ENCODE measurements around the gene ITGA8.
A peak's percentile ranks its signal among the peaks of the same experiment; 100 is the strongest.
"Not testable (repeated sequence)": the region's sequence is repeated elsewhere in the genome, so short reads cannot be mapped to it uniquely, and the experiment has no call there.

The ITGA8 gene

GRCh38 chr10:15567952-15568351 lies 151.8 kb downstream of the ITGA8 start:
- CTCF ChIA-PET = no interaction called here
- WGBS (ENCODE audit: insufficient coverage) = no CpG with 5 or more reads among the region's 1 CpG
- Histone ChIP-seq H3K4me1 (ENCODE audit: control extremely low read depth in 1 of 4, control insufficient read depth in 4 of 4, insufficient read depth in 4 of 4, low read length in 3 of 4) (no peaks in the 10 kb centered on the region), H3K36me3 (ENCODE audit: control insufficient read depth in 4 of 4, insufficient read depth in 4 of 4, low read length in 3 of 4) (no peaks in the 10 kb centered on the region), H3K27ac (ENCODE audit: insufficient read depth in 1 of 2, low read depth in 1 of 2, low read length in 2 of 2, poor library complexity in 1 of 2, severe bottlenecking in 2 of 2) (no peak overlapping the region), H3K9me3 (ENCODE audit: control extremely low read depth in 1 of 5, control insufficient read depth in 4 of 5, insufficient read depth in 2 of 5, low read depth in 1 of 5, low read length in 4 of 5) (no peaks in the 10 kb centered on the region), H3K4me3 (ENCODE audit: control insufficient read depth in 1 of 7, extremely low read depth in 1 of 7, insufficient read depth in 4 of 7, low read depth in 2 of 7, low read length in 6 of 7) (no peak overlapping the region), H3K27me3 (replicated peaks in 2 of 5; ENCODE audit: control insufficient read depth in 4 of 5, insufficient read depth in 5 of 5, low read length in 4 of 5) (peaks cover 0 to 2% (median 0%) of the 10 kb centered on the region in 5 experiments)
- POLR2A ChIA-PET = no interaction called here
- no peak for DNase-seq

DNA sequence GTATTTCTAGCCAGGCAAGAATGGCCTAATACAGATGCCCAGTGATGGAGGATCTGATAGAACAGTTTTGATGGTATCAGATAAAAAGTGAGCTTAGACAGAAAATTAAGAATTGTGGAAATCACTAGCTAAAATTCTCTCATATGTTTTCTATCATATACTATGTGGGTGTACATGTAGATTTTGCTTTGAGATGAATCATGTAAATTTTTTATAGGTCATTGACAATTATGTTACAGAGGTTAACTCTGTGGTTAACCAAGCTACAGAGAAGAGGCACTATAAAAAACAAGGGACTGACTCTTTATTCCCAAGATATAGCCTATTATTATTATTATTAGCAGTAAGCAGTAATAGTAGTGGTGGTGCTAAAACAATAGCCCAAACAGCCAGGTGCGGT lies 156.5 kb downstream of the ITGA8 start:
- Histone ChIP-seq H3K4me3 (ENCODE audit: control insufficient read depth in 1 of 7, extremely low read depth in 1 of 7, insufficient read depth in 4 of 7, low read depth in 2 of 7, low read length in 6 of 7) (no peak overlapping the region), H3K36me3 (ENCODE audit: control insufficient read depth in 4 of 4, insufficient read depth in 4 of 4, low read length in 3 of 4) (no peaks in the 10 kb centered on the region), H3K9me3 (ENCODE audit: control extremely low read depth in 1 of 5, control insufficient read depth in 4 of 5, insufficient read depth in 2 of 5, low read depth in 1 of 5, low read length in 4 of 5) (no peaks in the 10 kb centered on the region), H3K27me3 (replicated peaks in 2 of 5; ENCODE audit: control insufficient read depth in 4 of 5, insufficient read depth in 5 of 5, low read length in 4 of 5) (no peaks in the 10 kb centered on the region), H3K4me1 (ENCODE audit: control extremely low read depth in 1 of 4, control insufficient read depth in 4 of 4, insufficient read depth in 4 of 4, low read length in 3 of 4) (no peaks in the 10 kb centered on the region), H3K27ac (ENCODE audit: insufficient read depth in 1 of 2, low read depth in 1 of 2, low read length in 2 of 2, poor library complexity in 1 of 2, severe bottlenecking in 2 of 2) (no peak overlapping the region)
- ChIA-PET POLR2A (no interaction called here), CTCF (no interaction called here)
- no peak for DNase-seq
- WGBS (ENCODE audit: insufficient coverage) = no CpG with 5 or more reads among the region's 1 CpG

DNA sequence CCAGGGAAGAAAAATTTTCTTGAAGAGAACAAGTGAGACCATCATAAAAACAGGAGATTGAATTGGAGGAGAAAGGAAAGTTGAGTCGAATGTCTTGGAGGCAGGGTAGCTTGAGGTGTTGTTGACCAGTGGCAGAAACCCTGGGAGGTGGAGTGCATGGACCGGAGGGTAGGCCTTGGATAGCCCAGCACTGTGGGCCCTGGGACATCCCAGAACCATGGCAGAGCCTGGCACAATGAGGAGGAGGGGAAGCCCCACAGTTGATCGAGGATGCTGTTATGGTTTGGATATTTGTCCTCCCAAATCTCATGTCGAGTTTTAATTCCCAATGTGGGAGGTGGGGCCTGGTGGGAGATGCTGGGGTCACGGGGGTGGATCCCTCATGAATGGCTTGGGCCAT lies 157.1 kb downstream of the ITGA8 start:
- Histone ChIP-seq H3K27me3 (replicated peaks in 2 of 5; ENCODE audit: control insufficient read depth in 4 of 5, insufficient read depth in 5 of 5, low read length in 4 of 5) (no peaks in the 10 kb centered on the region), H3K9me3 (ENCODE audit: control extremely low read depth in 1 of 5, control insufficient read depth in 4 of 5, insufficient read depth in 2 of 5, low read depth in 1 of 5, low read length in 4 of 5) (no peaks in the 10 kb centered on the region), H3K27ac (ENCODE audit: insufficient read depth in 1 of 2, low read depth in 1 of 2, low read length in 2 of 2, poor library complexity in 1 of 2, severe bottlenecking in 2 of 2) (no peak overlapping the region), H3K4me3 (ENCODE audit: control insufficient read depth in 1 of 7, extremely low read depth in 1 of 7, insufficient read depth in 4 of 7, low read depth in 2 of 7, low read length in 6 of 7) (no peak overlapping the region), H3K4me1 (ENCODE audit: control extremely low read depth in 1 of 4, control insufficient read depth in 4 of 4, insufficient read depth in 4 of 4, low read length in 3 of 4) (no peaks in the 10 kb centered on the region), H3K36me3 (ENCODE audit: control insufficient read depth in 4 of 4, insufficient read depth in 4 of 4, low read length in 3 of 4) (no peaks in the 10 kb centered on the region)
- ChIA-PET CTCF (no interaction called here), POLR2A (no interaction called here)
- no peak for DNase-seq
- WGBS (ENCODE audit: insufficient coverage) = 96% methylated on average over 4 of the region's 5 CpGs

DNA sequence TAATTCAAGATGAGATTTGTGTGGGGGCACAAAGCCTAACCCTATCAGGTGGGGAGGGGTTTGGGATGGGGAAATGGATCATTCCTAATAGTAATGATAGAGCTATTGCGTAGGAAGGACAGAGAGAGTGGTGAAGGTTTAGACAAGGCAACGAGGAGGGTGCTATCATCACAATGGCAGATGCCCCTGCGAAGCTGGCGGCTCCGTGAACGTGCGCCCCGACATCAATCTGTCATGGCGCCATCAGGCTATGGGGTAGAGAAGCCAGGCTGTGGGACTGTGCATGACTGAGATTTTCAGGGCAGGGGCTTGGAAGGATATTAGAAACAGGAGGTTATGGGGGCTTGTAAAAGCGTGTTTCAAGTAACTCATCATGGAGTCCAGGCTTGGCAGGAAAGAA lies 157.6 kb downstream of the ITGA8 start:
- ChIA-PET POLR2A (no interaction called here), CTCF (no interaction called here)
- no peaks in the 10 kb centered on the region for H3K36me3 ChIP-seq (ENCODE audit: control insufficient read depth in 4 of 4, insufficient read depth in 4 of 4, low read length in 3 of 4)
- 88% methylated on average over 10 of the region's 10 CpGs for WGBS (ENCODE audit: insufficient coverage)
- no peaks in the 10 kb centered on the region for H3K4me1 ChIP-seq (ENCODE audit: control extremely low read depth in 1 of 4, control insufficient read depth in 4 of 4, insufficient read depth in 4 of 4, low read length in 3 of 4)
- no peaks in the 10 kb centered on the region for H3K27me3 ChIP-seq (replicated peaks in 2 of 5; ENCODE audit: control insufficient read depth in 4 of 5, insufficient read depth in 5 of 5, low read length in 4 of 5)
- H3K9me3 ChIP-seq (ENCODE audit: control extremely low read depth in 1 of 5, control insufficient read depth in 4 of 5, insufficient read depth in 2 of 5, low read depth in 1 of 5, low read length in 4 of 5) = no peaks in the 10 kb centered on the region
- no peak overlapping the region for H3K27ac ChIP-seq (ENCODE audit: insufficient read depth in 1 of 2, low read depth in 1 of 2, low read length in 2 of 2, poor library complexity in 1 of 2, severe bottlenecking in 2 of 2)
- H3K4me3 ChIP-seq (ENCODE audit: control insufficient read depth in 1 of 7, extremely low read depth in 1 of 7, insufficient read depth in 4 of 7, low read depth in 2 of 7, low read length in 6 of 7) = no peak overlapping the region
- no peak for DNase-seq

GRCh38 chr10:15558136-15558535 lies 161.6 kb downstream of the ITGA8 start:
- Histone ChIP-seq H3K27me3 (replicated peaks in 2 of 5; ENCODE audit: control insufficient read depth in 4 of 5, insufficient read depth in 5 of 5, low read length in 4 of 5) (peaks cover 0 to 2% (median 0%) of the 10 kb centered on the region in 5 experiments), H3K4me3 (ENCODE audit: control insufficient read depth in 1 of 7, extremely low read depth in 1 of 7, insufficient read depth in 4 of 7, low read depth in 2 of 7, low read length in 6 of 7) (no peak overlapping the region), H3K36me3 (ENCODE audit: control insufficient read depth in 4 of 4, insufficient read depth in 4 of 4, low read length in 3 of 4) (no peaks in the 10 kb centered on the region), H3K9me3 (ENCODE audit: control extremely low read depth in 1 of 5, control insufficient read depth in 4 of 5, insufficient read depth in 2 of 5, low read depth in 1 of 5, low read length in 4 of 5) (no peaks in the 10 kb centered on the region), H3K27ac (ENCODE audit: insufficient read depth in 1 of 2, low read depth in 1 of 2, low read length in 2 of 2, poor library complexity in 1 of 2, severe bottlenecking in 2 of 2) (no peak overlapping the region), H3K4me1 (ENCODE audit: control extremely low read depth in 1 of 4, control insufficient read depth in 4 of 4, insufficient read depth in 4 of 4, low read length in 3 of 4) (no peaks in the 10 kb centered on the region)
- no peak for DNase-seq
- ChIA-PET CTCF (no interaction called here), POLR2A (no interaction called here)
- WGBS (ENCODE audit: insufficient coverage) = 100% methylated on average over 2 of the region's 5 CpGs

- H3K4me3 ChIP-seq (ENCODE audit: control insufficient read depth in 1 of 7, extremely low read depth in 1 of 7, insufficient read depth in 4 of 7, low read depth in 2 of 7, low read length in 6 of 7); H3K9me3 ChIP-seq (ENCODE audit: control extremely low read depth in 1 of 5, control insufficient read depth in 4 of 5, insufficient read depth in 2 of 5, low read depth in 1 of 5, low read length in 4 of 5); H3K36me3 ChIP-seq (ENCODE audit: control insufficient read depth in 4 of 4, insufficient read depth in 4 of 4, low read length in 3 of 4); H3K4me1 ChIP-seq (ENCODE audit: control extremely low read depth in 1 of 4, control insufficient read depth in 4 of 4, insufficient read depth in 4 of 4, low read length in 3 of 4); H3K27me3 ChIP-seq (replicated peaks in 2 of 5; ENCODE audit: control insufficient read depth in 4 of 5, insufficient read depth in 5 of 5, low read length in 4 of 5); H3K27ac ChIP-seq (ENCODE audit: insufficient read depth in 1 of 2, low read depth in 1 of 2, low read length in 2 of 2, poor library complexity in 1 of 2, severe bottlenecking in 2 of 2); POLR2A ChIA-PET: not testable (repeated sequence)
- peak in 2 of 3 donors; percentile 4 to 6 for DNase-seq
- 61% methylated on average over 3 of the region's 3 CpGs for WGBS (ENCODE audit: insufficient coverage)
- CTCF ChIA-PET = interaction anchor here (0.7 kb wide), 1 partner anchor 995 kb away, joined by 3 read pairs; no protein-coding TSS in a partner anchor
Measured at GRCh38 chr10:15557168-15557567, 162.6 kb downstream of the ITGA8 start.

DNA sequence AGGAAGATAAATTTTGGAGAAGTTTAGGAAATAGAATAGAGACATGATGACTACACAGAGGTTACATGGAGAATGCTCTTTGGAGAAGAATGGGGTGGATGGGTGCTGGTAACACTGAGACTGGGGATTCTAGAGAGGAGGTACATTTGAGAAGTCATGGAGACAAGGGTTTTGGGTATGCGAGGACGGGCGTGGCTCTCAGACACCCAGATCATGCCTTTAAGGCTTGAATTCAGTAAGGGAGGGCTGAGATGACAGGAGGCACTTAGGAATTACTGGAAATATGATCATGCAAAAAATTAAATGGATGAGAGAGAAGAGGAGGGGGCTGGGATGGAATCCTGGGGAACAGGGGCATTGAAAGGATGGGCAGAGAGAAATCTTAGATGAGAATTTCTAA lies 168.8 kb downstream of the ITGA8 start:
- no peak for DNase-seq
- CTCF ChIA-PET = no interaction called here
- POLR2A ChIA-PET = no interaction called here
- H3K27me3 ChIP-seq (replicated peaks in 2 of 5; ENCODE audit: control insufficient read depth in 4 of 5, insufficient read depth in 5 of 5, low read length in 4 of 5) = peaks cover 0 to 2% (median 0%) of the 10 kb centered on the region in 5 experiments
- H3K9me3 ChIP-seq (ENCODE audit: control extremely low read depth in 1 of 5, control insufficient read depth in 4 of 5, insufficient read depth in 2 of 5, low read depth in 1 of 5, low read length in 4 of 5) = no peaks in the 10 kb centered on the region
- H3K27ac ChIP-seq (ENCODE audit: insufficient read depth in 1 of 2, low read depth in 1 of 2, low read length in 2 of 2, poor library complexity in 1 of 2, severe bottlenecking in 2 of 2) = no peak overlapping the region
- no peaks in the 10 kb centered on the region for H3K4me1 ChIP-seq (ENCODE audit: control extremely low read depth in 1 of 4, control insufficient read depth in 4 of 4, insufficient read depth in 4 of 4, low read length in 3 of 4)
- H3K4me3 ChIP-seq (ENCODE audit: control insufficient read depth in 1 of 7, extremely low read depth in 1 of 7, insufficient read depth in 4 of 7, low read depth in 2 of 7, low read length in 6 of 7) = no peak overlapping the region
- 100% methylated on average over 3 of the region's 3 CpGs for WGBS (ENCODE audit: insufficient coverage)
- H3K36me3 ChIP-seq (ENCODE audit: control insufficient read depth in 4 of 4, insufficient read depth in 4 of 4, low read length in 3 of 4) = no peaks in the 10 kb centered on the region

Measured in common myeloid progenitor, CD34-positive (primary cell).